HL-60/S4 treated with phorbol 12-myristate 13-acetate at 8.2 ng/mL for 4 days and 3 days (cell line): Measurements from ENCODE around the gene PRDM11.

ENCODE experiments used
- in situ Hi-C: fragments of 300-500 bp; cut with MboI; formaldehyde crosslinking; loops from 2 replicates; pipeline ENCODE4 v1.15.0; 2022; ENCODE audit warnings: low sequenced_read_pairs

PRDM11 gene

GRCh38 chr11:45208135-45208534 is 61.7 kb downstream of the PRDM11 start:
- in situ Hi-C loops, result no loop called here

DNA sequence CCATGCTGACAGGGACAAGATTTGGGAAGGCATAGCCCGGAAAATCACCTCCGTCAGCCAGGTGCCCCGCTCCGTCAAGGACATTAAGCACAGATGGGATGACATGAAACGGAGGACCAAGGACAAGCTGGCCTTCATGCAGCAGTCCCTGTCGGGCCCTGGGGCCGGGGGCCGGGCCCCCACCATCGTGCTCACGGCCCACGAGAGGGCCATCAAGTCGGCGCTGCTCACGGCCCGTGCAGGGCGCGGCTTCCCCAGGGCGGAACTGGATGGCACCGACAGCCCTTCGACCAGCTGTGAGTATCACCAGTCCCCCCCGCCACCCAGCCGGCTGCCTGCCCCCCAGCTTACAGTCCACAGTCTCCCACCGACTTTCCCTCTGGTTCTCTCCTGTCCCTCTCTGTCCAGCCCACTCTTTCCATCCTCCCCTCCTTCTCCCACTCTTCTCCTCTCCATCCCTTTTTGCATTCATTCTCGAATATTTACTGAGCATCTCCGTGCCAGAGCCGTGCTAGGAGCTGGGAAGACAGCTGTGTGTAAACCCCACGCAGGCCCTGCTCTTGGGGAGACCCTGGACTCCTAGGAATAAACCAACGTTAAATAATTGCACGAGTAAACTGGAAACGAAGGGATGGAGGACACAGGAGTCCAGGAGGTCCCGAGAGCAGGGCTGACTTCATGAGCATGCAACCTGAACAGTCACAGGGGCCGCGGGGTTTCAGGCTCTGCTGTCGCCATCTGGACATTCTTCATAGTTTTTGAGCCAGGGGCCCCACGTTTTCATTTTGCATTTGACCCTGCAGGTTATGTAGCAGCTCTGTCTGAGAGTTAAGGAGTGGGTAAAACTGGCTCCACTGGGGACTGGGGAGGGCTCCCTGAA is 62.8 kb downstream of the PRDM11 start:
- in situ Hi-C loops, result no loop called here

DNA sequence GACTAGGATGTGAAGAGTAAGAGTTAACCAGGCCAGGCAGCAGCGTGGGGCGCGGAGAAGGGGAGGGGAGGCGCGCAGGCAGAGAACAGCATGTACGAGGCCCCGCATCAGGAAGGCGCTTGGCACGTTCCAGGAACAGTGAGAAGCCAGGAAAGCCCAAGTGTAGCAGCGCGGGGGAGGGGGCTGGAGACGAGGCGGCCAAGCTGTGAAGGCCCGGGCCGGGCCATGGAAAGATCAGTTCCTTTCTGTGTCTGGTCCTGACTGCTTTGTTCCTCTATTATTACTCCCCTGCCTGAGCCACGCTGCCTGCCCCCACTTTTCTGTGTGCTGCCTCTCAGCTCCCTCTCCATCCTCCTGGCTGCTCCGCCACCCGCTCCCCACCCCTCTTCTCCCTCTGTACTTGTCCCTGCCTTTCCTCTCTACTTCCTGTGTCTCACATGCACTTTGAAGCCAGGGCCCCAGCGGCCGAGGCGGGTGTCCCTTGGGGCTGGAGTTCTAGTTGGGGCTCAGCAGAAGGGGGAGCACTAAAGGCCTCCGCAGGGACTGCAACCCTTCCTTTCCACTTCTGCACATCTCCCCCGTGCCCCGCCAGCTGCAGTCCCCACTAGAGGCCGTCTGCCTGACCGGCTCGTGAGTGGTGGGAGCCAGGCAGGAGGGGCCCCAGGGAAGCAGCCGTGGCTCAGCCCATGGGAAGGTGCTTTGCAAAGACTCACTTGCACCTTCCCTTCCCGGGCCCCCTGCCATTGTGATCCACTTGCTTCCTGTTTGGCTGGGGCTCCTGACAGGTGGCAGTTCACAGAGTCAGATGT is 63.7 kb downstream of the PRDM11 start:
- in situ Hi-C loops, result no loop called here

DNA sequence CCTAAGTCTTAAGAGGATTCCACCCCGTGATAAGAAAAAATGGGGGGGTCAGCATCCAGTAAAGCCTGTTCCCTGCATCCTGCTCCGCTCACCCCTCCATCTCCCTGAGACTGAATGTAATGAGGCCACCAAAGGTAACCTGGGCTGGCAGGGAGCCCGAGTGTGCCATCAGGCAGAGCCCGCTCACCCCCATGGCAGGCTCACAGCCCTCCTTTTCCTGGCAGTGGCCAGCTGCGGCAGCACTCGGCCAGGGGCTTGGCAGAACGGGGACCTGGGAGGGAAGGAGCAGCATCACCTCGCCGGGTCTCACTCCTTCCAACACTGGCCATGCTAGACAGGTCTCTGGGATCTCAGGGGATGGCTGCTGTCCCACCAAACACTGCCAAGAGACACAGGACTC is 64.4 kb downstream of the PRDM11 start:
- in situ Hi-C loops, result no loop called here

DNA sequence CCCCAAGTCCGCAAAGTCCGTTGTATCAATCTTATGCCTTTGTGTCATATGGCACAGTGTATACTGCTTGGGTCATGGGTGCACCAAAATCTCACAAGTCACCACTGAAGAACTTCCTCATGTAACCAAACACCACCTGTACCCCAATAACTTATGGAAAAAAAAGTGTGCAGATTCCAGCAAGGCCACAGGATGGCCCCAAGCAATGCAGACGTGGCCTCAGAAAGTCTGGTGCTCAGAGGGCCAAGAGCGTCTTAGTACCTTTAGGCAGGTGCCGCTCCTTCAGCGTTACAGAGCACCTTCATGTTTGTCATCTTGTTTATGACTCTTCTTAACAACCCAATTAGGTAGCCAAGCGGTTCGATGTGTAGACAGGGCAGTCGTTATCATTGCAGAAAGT is 65.3 kb downstream of the PRDM11 start:
- in situ Hi-C loops, result no loop called here

GRCh38 chr11:45212566-45213315 is 66.3 kb downstream of the PRDM11 start:
- in situ Hi-C loops, result no loop called here

- in situ Hi-C loops, result no loop called here
These were observed 66.9 kb downstream of the PRDM11 start for GRCh38 chr11:45213316-45213665.

- in situ Hi-C loops, result no loop called here
These were observed 67.3 kb downstream of the PRDM11 start for GRCh38 chr11:45213717-45214116.

DNA sequence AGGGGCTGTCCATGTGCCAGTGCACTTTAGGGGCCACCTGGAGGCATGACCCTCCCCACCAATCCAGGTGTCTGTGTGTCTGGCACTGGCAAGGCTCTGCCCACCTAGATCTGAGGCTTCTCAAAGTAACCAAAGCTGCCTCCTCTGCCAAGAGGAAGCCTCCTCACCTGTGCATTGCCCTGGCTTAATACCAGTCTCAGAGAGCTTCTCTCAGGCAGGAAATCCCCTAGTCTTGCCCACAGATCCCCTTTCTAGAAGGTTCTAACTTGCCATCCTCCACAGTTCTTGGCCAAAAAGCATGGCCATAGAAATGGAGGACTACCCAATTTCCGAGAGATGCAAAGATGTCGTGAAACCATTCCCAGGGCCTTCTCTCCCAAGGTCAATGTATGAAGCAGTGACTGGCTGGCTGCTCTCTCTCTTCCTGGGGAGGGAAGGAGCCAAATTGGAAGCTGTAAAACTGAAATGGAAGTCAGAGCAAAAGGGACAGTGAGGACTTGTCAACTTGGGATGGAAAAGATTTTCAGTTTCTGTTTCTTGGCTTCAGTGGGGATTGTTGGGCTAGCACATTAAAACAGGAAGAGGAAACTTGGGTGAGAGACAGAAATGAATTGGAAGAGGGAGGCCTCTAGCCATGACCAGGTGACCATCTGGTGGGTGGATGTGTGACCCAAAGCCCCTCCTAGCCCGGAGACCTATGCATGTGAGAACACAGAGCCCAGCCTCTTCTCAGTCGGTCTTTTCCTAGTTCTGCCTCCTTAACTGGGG is 68.8 kb downstream of the PRDM11 start:
- in situ Hi-C loops, result no loop called here

DNA sequence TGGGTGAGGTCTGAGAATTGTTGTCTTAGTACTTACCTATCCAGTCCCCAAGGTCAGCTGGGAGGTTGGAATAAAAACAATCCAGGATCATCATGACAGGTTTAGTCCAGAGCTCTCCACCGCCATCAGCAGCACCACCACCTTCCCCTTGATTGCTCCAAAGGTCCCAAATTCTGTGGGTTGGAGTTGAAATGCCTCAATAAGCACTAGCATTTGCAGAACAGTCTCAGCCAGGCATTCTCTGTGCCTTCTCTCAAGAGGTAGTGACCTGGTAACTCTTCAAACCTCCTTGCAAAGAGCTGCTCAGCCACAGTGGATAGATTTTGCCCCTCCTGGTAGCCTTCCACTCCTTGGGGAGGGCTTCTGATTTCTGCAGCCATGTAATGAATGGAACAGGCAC is 69.6 kb downstream of the PRDM11 start:
- in situ Hi-C loops, result no loop called here

GRCh38 chr11:45216901-45217300 is 70.5 kb downstream of the PRDM11 start:
- in situ Hi-C loops, result no loop called here

GRCh38 chr11:45217991-45218390 is 71.6 kb downstream of the PRDM11 start:
- in situ Hi-C loops, result no loop called here

DNA sequence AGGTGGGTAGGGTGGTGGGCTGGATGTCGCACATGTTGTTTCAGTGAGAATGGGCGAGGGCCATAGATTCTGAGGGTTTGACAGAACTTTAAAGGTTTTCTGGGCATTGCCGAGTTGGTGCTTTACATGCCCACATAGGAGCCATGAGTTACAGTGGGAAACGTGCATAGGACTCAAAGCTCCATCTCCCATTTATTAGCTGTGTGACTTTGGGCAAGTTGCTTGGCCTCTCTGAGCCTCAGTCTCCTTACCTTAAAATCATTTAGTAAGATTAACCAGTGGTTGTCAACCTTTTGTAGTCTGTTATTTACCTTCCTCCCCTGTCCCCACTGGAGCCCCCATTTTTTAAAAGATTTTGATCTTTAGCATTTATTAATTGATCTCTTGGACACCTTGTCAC is 72.3 kb downstream of the PRDM11 start:
- in situ Hi-C loops, result no loop called here

DNA sequence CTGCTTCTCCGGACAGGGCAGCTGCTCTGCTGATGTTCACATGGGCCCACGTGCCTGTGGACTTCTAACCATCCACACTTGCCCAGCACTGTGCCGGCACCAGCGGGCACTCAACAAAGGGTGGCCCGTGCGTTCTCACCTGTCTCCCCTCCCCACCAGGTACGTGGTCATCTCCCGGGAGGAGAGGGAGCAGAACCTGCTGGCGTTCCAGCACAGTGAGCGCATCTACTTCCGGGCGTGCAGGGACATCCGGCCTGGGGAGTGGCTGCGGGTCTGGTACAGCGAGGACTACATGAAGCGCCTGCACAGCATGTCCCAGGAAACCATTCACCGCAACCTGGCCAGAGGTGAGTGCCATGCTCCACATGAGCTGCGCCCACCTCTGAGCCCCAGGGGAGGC is 73.0 kb downstream of the PRDM11 start:
- in situ Hi-C loops, result no loop called here

DNA sequence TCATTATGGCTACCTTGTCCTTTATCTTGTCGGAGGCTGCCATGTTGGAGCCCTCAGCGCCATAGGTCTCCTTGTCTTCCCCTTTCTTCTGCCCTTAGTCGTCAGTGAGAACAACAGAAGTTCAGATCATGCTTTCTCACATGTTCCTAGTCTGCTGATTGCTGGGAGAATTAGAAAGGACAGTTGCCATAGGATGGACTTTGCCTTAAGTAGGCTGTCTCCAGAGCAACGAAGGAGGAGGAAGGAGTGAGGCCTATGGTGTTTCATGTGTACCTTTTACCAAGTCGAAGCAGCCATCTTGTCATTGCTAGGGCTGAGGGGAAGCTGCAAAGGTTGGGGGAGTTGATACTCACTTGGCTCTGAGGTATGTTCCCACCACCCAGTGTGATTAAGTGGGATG is 77.1 kb downstream of the PRDM11 start:
- in situ Hi-C loops, result no loop called here

GRCh38 chr11:45224766-45225165 is 78.3 kb downstream of the PRDM11 start:
- in situ Hi-C loops, result no loop called here

GRCh38 chr11:45225277-45225676 is 78.8 kb downstream of the PRDM11 start:
- in situ Hi-C loops, result no loop called here

DNA sequence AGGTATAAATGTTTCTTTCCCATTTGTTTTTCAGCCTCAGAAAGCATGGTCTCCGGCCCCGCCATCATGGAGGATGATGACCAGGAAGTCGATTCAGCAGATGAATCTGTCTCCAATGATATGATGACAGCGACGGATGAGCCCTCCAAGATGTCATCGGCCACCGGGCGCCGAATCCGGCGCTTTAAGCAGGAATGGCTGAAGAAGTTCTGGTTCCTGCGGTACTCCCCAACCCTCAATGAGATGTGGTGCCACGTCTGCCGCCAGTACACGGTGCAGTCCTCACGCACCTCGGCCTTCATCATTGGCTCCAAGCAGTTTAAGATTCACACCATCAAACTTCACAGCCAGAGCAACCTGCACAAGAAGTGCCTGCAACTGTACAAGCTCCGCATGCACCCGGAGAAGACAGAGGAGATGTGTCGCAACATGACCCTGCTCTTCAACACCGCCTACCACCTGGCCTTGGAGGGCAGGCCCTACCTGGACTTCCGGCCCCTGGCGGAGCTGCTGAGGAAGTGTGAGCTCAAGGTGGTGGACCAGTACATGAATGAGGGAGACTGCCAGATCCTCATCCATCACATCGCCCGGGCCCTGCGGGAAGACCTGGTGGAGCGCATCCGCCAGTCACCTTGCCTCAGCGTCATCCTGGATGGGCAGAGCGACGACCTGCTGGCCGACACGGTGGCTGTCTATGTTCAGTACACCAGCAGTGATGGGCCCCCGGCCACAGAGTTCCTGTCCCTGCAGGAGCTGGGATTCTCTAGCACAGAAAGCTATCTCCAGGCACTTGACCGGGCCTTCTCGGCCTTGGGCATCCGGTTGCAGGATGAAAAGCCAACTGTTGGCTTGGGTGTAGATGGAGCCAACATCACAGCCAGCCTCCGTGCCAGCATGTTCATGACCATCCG is 79.8 kb downstream of the PRDM11 start:
- in situ Hi-C loops, result no loop called here

- in situ Hi-C loops, result no loop called here
These were observed 80.5 kb downstream of the PRDM11 start for GRCh38 chr11:45226901-45227300.

- in situ Hi-C loops, result no loop called here
These were observed 81.4 kb downstream of the PRDM11 start for GRCh38 chr11:45227836-45228235.
